Stimulated activated naive CD8-positive, alpha-beta T cell treated with anti-CD3 and anti-CD28 coated beads, Interleukin-15, Interleukin-2, amounts not matched to agents 100 U/mL and 50 U/mL, for 24 hours (primary cell): Measurements from ENCODE around the gene LRRC36.
"Not testable (repeated sequence)": the region's sequence is repeated elsewhere in the genome, so short reads cannot be mapped to it uniquely, and the experiment has no call there.

Experiments used
- ATAC-seq: fragments of 150-1000 bp; cut with Tn5 transposase; one replicate; pipeline ENCODE4 v1.10.0; 2021
- DNase-seq: peaks from one replicate; pipeline ENCODE4 v3.0.0; 2021

LRRC36 gene

GRCh38 chr16:67405336-67405735, 78.7 kb downstream of the LRRC36 start:
- ATAC-seq (no peak), DNase-seq (no peak)

- no peak for ATAC-seq
- no peak for DNase-seq
Observed at GRCh38 chr16:67406111-67406971, 79.7 kb downstream of the LRRC36 start.

GRCh38 chr16:67407176-67407787, 80.7 kb downstream of the LRRC36 start:
- DNase-seq, result no peak
- no peak for ATAC-seq

GRCh38 chr16:67407788-67408452, 81.3 kb downstream of the LRRC36 start:
- no peak for DNase-seq
- ATAC-seq, result no peak

- ATAC-seq (no peak), DNase-seq (no peak)
Observed at GRCh38 chr16:67409631-67410030, 83.0 kb downstream of the LRRC36 start.

GRCh38 chr16:67411339-67411738, 84.7 kb downstream of the LRRC36 start:
- DNase-seq, result no peak
- no peak for ATAC-seq

GRCh38 chr16:67412294-67412693, 85.7 kb downstream of the LRRC36 start:
- ATAC-seq, result no peak
- no peak for DNase-seq

- DNase-seq, result no peak
- no peak for ATAC-seq
Observed at GRCh38 chr16:67413978-67414911, 87.6 kb downstream of the LRRC36 start.

- ATAC-seq, DNase-seq: not testable (repeated sequence)
Observed at GRCh38 chr16:67415421-67415820, 88.8 kb downstream of the LRRC36 start.

- ATAC-seq (peak; percentile 89), DNase-seq (peak; percentile 78)
Observed at GRCh38 chr16:67415872-67416793, 89.5 kb downstream of the LRRC36 start, which contains the start of gene ZDHHC1. ZDHHC1 (minus strand) TSS chr16:67416477; CDS start chr16:67407775, 8,702 bp downstream.

- no peak for DNase-seq
- ATAC-seq, result no peak
Observed at GRCh38 chr16:67417333-67418061, 90.9 kb downstream of the LRRC36 start.

GRCh38 chr16:67419502-67419901, 92.9 kb downstream of the LRRC36 start:
- ATAC-seq, result no peak

GRCh38 chr16:67419931-67420330, 93.3 kb downstream of the LRRC36 start:
- ATAC-seq, result no peak

More at GRCh38 chr16:67419502-67419901, 92.9 kb downstream of the LRRC36 start:
- no peak for DNase-seq

GRCh38 chr16:67421030-67421429, 94.4 kb downstream of the LRRC36 start:
- DNase-seq (no peak), ATAC-seq (no peak)

More at GRCh38 chr16:67419931-67420330, 93.3 kb downstream of the LRRC36 start:
- no peak for DNase-seq

- DNase-seq (no peak), ATAC-seq (no peak)
Observed at GRCh38 chr16:67423015-67423414, 96.4 kb downstream of the LRRC36 start.

GRCh38 chr16:67423611-67424260, 97.1 kb downstream of the LRRC36 start:
- ATAC-seq (no peak), DNase-seq (no peak)

- no peak for DNase-seq
- ATAC-seq, result no peak
Observed at GRCh38 chr16:67424261-67424615, 97.6 kb downstream of the LRRC36 start.

GRCh38 chr16:67425061-67425460, 98.4 kb downstream of the LRRC36 start:
- ATAC-seq, result no peak
- no peak for DNase-seq

- no peak for DNase-seq
- ATAC-seq, result no peak
Observed at GRCh38 chr16:67425580-67425979, 99.0 kb downstream of the LRRC36 start.
